Lower leg skin (tissue), 4 donors: ENCODE measurements around the gene FAM50B. TPM values are rescaled to one million over a fixed set of nuclear protein-coding genes. Genes with fewer than 3 reads are reported as not detected.

ENCODE experiments used
- DNase-seq, 2 donors: peaks; one replicate each; pipeline ENCODE4 v3.0.0-alpha.2; 2019; ENCODE audit warnings: low spot score in 2 of 2
- H3K4me3 ChIP-seq: fragments of 200-600 bp; sonication (generic); 2 replicates; pipeline ENCODE4 v1.5.1; 2017; ENCODE audit warnings: mild to moderate bottlenecking, low read depth; ENCODE audit not compliant: poor library complexity, severe bottlenecking
- POLR2A ChIP-seq, 2 donors: fragments of 450-650 bp; IDR thresholded peaks; one replicate each; pipeline ENCODE4 v1.6.1; 2016 to 2017; ENCODE audit warnings: antibody characterized with exemption in 2 of 2, mild to moderate bottlenecking in 1 of 2, moderate library complexity in 1 of 2
- WGBS, 2 donors: methylation state at CpG; one replicate each; pipeline ENCODE4 v1.1.5; 2018; 5-methylcytosine and 5-hydroxymethylcytosine counted together
- intact Hi-C: fragments of 100-400 bp; cut with DNase I; formaldehyde crosslinking; loops from one replicate; pipeline ENCODE4 v1.15.0; 2023; ENCODE audit warnings: low total_unique reads
- total RNA-seq, 4 donors: library from RNA; depleted of rRNA; stranded (reverse); fragments of >200 nt; gene quantifications; one replicate each; pipeline ENCODE4 v1.1.0, GENCODE V29; 2016
- TF ChIP-seq, protein P1 (sequence below), 3 donors: fragments of 450-650 bp; IDR thresholded peaks; one replicate each; pipeline ENCODE4 v1.5.1; 2016; ENCODE audit warnings: antibody characterized with exemption in 3 of 3, mild to moderate bottlenecking in 3 of 3, moderate library complexity in 2 of 3

The FAM50B gene
- total RNA-seq, 4 donors from 2014 or later: 11.4 to 16.1 (median 13.9) TPM

DNA sequence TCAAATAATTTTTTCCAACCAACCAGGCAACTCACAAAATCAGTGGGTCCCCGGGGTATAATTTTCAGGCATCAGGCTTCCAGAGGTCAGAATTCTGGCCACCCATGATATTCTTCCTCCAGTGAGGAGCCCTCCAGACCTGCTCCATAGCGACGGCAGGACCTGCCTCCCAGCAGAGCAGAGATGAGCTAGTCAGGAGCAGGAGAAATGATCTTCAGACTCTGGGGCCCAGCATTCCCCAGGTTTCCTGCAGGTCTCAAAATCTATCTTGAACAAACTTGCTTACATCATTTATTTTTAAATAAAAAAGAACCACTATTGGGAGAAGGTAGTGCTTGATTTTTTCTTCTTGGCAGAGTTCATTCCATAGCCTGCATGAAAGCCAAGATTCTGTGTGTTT lies 44.7 kb downstream of the FAM50B start:
- H3K4me3 ChIP-seq: no peak overlapping the region
- intact Hi-C loops: no loop called here
- 85 to 94% methylated on average over 3 of the region's 3 CpGs for WGBS, 2 donors
- peak in 1 of 2 donors; percentile 13 for DNase-seq
- TF ChIP-seq, protein P1, sequence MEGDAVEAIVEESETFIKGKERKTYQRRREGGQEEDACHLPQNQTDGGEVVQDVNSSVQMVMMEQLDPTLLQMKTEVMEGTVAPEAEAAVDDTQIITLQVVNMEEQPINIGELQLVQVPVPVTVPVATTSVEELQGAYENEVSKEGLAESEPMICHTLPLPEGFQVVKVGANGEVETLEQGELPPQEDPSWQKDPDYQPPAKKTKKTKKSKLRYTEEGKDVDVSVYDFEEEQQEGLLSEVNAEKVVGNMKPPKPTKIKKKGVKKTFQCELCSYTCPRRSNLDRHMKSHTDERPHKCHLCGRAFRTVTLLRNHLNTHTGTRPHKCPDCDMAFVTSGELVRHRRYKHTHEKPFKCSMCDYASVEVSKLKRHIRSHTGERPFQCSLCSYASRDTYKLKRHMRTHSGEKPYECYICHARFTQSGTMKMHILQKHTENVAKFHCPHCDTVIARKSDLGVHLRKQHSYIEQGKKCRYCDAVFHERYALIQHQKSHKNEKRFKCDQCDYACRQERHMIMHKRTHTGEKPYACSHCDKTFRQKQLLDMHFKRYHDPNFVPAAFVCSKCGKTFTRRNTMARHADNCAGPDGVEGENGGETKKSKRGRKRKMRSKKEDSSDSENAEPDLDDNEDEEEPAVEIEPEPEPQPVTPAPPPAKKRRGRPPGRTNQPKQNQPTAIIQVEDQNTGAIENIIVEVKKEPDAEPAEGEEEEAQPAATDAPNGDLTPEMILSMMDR (IDR thresholded peaks at IDR 0.05): no peak
- TF ChIP-seq POLR2A (IDR thresholded peaks at IDR 0.05): no peak

DNA sequence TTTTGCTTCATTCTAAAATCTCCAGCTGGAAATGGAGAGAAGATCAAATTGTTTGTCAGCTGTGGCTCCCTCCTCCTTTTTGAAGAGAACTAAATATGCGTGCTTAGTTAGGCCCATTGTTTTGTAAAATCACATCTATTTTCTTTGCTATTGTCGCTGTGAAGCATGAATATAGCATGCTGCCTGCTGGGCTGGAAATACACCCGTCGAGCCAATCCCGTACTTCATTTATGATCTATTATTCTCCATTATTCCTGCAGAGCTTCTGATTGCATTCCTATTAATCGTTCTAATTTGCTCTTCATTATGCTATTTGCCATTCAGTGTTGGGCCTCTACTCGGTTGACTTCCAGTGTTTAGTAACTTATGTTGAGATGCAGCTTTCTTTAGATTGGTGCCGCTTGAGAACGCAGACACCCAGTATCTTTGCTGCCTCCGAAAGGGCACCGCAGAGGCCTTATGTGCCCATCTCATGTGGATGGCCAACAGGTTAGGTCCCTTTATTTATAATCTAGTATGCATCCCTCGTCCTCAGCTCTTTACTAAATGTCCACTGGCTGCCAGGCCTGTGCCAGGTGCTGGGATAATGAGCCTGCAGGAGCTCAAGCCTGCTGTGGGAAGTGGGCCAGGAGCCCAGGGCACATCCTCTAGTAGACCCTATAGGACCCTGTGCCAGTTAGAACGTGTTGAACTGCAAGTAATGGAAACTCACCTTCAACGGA lies 45.6 kb downstream of the FAM50B start:
- no peak overlapping the region for H3K4me3 ChIP-seq
- WGBS, 2 donors: 91 to 93% methylated on average over 14 of the region's 14 CpGs
- intact Hi-C loops: no loop called here
- no peak for TF ChIP-seq POLR2A (IDR thresholded peaks at IDR 0.05)
- TF ChIP-seq, protein P1 (IDR thresholded peaks at IDR 0.05): no peak
- peak in 1 of 2 donors; percentile 49 for DNase-seq

DNA sequence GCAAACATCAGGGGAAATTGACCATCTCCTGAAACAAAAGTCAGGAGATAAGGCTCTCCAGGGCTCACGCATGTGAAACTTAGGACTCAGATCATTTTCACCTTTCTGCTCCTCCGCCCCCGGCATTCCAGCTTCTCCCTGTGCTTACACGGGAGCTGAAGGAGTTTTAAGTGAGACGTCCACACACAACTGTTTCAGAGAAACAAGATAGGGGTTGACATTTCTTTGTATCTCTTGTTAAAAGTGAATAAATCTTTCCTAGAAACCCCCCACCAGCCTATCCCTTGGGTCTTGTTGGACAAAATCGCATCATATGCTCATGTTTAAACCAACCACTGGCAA lies 46.1 kb downstream of the FAM50B start:
- DNase-seq: peak in 1 of 2 donors; percentile 43
- TF ChIP-seq, protein P1 (IDR thresholded peaks at IDR 0.05): no peak
- TF ChIP-seq POLR2A (IDR thresholded peaks at IDR 0.05): no peak
- WGBS, 2 donors: 91% methylated on average over 6 of the region's 6 CpGs
- H3K4me3 ChIP-seq: no peak overlapping the region
- intact Hi-C loops: no loop called here

DNA sequence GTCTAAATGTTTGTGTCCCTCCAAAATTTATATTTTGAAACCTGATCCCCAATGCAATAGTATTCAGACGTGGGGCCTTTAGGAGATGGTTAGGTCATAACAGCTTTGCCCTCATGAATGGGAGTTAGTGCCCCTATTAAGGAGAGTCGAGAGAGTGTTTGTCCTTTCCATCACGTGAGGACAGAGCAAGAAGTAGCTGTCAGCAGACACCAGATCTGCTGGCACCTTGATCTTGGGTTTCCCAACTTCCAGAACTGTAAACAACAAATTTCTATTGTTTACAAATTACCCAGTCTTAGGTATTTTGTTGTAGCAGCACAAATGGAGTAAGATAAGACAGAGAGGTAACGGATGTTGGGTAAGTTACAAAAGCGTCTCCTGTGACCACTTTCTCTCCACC lies 46.6 kb downstream of the FAM50B start:
- no peak for DNase-seq
- TF ChIP-seq POLR2A (IDR thresholded peaks at IDR 0.05): no peak
- TF ChIP-seq, protein P1 (IDR thresholded peaks at IDR 0.05): no peak
- H3K4me3 ChIP-seq: no peak overlapping the region
- intact Hi-C loops: no loop called here
- WGBS, 2 donors: 86 to 90% methylated on average over 5 of the region's 5 CpGs

DNA sequence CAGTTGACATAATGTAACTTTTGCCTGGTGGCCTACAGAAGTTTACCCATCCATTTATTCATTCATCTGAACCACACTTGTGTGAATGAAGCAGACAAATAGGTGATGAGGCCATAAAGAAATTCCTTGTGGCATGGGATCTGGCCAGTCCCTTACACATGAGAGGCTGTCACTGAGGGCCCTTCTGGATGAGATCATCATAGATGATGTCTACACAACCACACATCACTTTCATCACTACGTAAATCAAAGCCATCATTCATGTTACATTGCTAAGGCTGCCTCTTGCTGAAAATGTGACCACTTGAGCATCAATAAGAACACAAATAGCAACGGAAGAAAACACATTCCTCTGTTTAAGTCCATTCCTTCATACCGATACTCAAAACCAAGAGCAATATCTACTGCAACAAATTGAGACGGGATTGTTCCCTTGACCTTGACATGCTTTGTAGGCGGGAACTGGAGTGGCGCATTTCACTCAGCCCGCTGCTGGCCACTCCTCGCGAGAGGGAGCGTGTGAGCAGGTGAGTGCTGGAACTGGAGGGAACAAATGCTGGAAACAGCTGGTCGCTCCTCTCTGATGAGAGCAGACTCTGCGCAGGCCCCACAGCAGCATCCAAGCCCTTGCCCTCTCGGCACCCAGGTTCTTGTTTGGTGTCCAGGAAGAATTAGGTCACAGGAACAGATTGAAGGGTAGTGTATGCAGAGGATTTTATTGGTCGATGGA lies 49.3 kb downstream of the FAM50B start:
- no peak overlapping the region for H3K4me3 ChIP-seq
- intact Hi-C loops: no loop called here
- TF ChIP-seq, protein P1 (IDR thresholded peaks at IDR 0.05): no peak
- no peak for TF ChIP-seq POLR2A (IDR thresholded peaks at IDR 0.05)
- 87% methylated on average over 14 of the region's 14 CpGs for WGBS, 2 donors
- DNase-seq: peak in 1 of 2 donors; percentile 75
